Measurements from ENCODE around the gene DYNC2I2. TPM values are rescaled to one million over a fixed set of nuclear protein-coding genes. Genes with fewer than 3 reads are reported as not detected.

DYNC2I2 gene
- total RNA-seq, 3 donors from 2014 or later, result 23.7 to 67.0 (median 54.1) TPM

- Histone ChIP-seq H3K36me3 (peaks cover 18% of the 10 kb centered on the region), H3K4me1 (no peaks in the 10 kb centered on the region), H3K4me3 (no peak overlapping the region), H3K27ac (no peak overlapping the region), H3K27me3 (no peaks in the 10 kb centered on the region), H3K9me3 (no peaks in the 10 kb centered on the region)
- no peak for TF ChIP-seq CTCF (IDR thresholded peaks at IDR 0.05)
- no peak for TF ChIP-seq POLR2AphosphoS5 (IDR thresholded peaks at IDR 0.05)
- TF ChIP-seq POLR2A (IDR thresholded peaks at IDR 0.05), result no peak
- intact Hi-C loops (cut with DNase I; ENCODE audit: low total_unique reads), result no loop called here
- no peak for DNase-seq (ENCODE audit: low spot score in 2 of 2)
These were observed 34.8 kb downstream of the DYNC2I2 start for GRCh38 chr9:128621730-128622455.

- intact Hi-C loops (cut with DNase I; ENCODE audit: low total_unique reads), result no loop called here
- H3K9me3 ChIP-seq, result no peaks in the 10 kb centered on the region
- DNase-seq (ENCODE audit: low spot score in 2 of 2), result no peak
- H3K27ac ChIP-seq, result no peak overlapping the region
- H3K27me3 ChIP-seq, result no peaks in the 10 kb centered on the region
- H3K4me1 ChIP-seq, result no peaks in the 10 kb centered on the region
- peaks cover 18% of the 10 kb centered on the region for H3K36me3 ChIP-seq
- TF ChIP-seq CTCF (IDR thresholded peaks at IDR 0.05) (no peak), POLR2AphosphoS5 (IDR thresholded peaks at IDR 0.05) (no peak), POLR2A (IDR thresholded peaks at IDR 0.05) (no peak)
- H3K4me3 ChIP-seq, result no peak overlapping the region
These were observed 36.9 kb downstream of the DYNC2I2 start for GRCh38 chr9:128619779-128620178.

- TF ChIP-seq POLR2A (IDR thresholded peaks at IDR 0.05) (no peak), POLR2AphosphoS5 (IDR thresholded peaks at IDR 0.05) (no peak), CTCF (IDR thresholded peaks at IDR 0.05) (no peak)
- no peak overlapping the region for H3K4me3 ChIP-seq
- intact Hi-C loops (cut with DNase I; ENCODE audit: low total_unique reads), result no loop called here
- H3K27me3 ChIP-seq, result no peaks in the 10 kb centered on the region
- no peak for DNase-seq (ENCODE audit: low spot score in 2 of 2)
- H3K9me3 ChIP-seq, result no peaks in the 10 kb centered on the region
- no peaks in the 10 kb centered on the region for H3K4me1 ChIP-seq
- peaks cover 18% of the 10 kb centered on the region for H3K36me3 ChIP-seq
- no peak overlapping the region for H3K27ac ChIP-seq
These were observed 37.5 kb downstream of the DYNC2I2 start for GRCh38 chr9:128619127-128619526.

GRCh38 chr9:128617943-128618342 is 38.7 kb downstream of the DYNC2I2 start:
- Histone ChIP-seq H3K9me3 (no peaks in the 10 kb centered on the region), H3K36me3 (peaks cover 18% of the 10 kb centered on the region), H3K27ac (no peak overlapping the region), H3K4me3 (no peak overlapping the region), H3K4me1 (no peaks in the 10 kb centered on the region), H3K27me3 (no peaks in the 10 kb centered on the region)
- DNase-seq (ENCODE audit: low spot score in 2 of 2), result no peak
- TF ChIP-seq CTCF (IDR thresholded peaks at IDR 0.05), result no peak
- TF ChIP-seq POLR2A (IDR thresholded peaks at IDR 0.05), result no peak
- no peak for TF ChIP-seq POLR2AphosphoS5 (IDR thresholded peaks at IDR 0.05)
- intact Hi-C loops (cut with DNase I; ENCODE audit: low total_unique reads), result no loop called here

- DNase-seq (ENCODE audit: low spot score in 2 of 2), result no peak
- H3K36me3 ChIP-seq, result peaks cover 12% of the 10 kb centered on the region
- no peak overlapping the region for H3K27ac ChIP-seq
- no peaks in the 10 kb centered on the region for H3K4me1 ChIP-seq
- intact Hi-C loops (cut with DNase I; ENCODE audit: low total_unique reads), result no loop called here
- H3K27me3 ChIP-seq, result no peaks in the 10 kb centered on the region
- no peak for TF ChIP-seq POLR2AphosphoS5 (IDR thresholded peaks at IDR 0.05)
- no peak for TF ChIP-seq POLR2A (IDR thresholded peaks at IDR 0.05)
- TF ChIP-seq CTCF (IDR thresholded peaks at IDR 0.05), result no peak
- no peaks in the 10 kb centered on the region for H3K9me3 ChIP-seq
- H3K4me3 ChIP-seq, result no peak overlapping the region
These were observed 41.1 kb downstream of the DYNC2I2 start for GRCh38 chr9:128615571-128615970.

Data from breast epithelium (tissue), 4 donors.